GM12892 (cell line): ENCODE data around the gene CTSL.

ENCODE experiments used
- DNase-seq: peaks from one replicate; pipeline ENCODE4 v3.0.0; 2011; ENCODE audit not compliant: insufficient read length
- FAIRE-seq: peaks from 2 replicates; lab custom pipeline; 2011; peaks lifted over from hg19 to GRCh38; lab: Jason Lieb, UNC
- POLR2A ChIP-seq: IDR thresholded peaks from 2 replicates; pipeline ENCODE4 v1.6.1; 2011; ENCODE audit warnings: low read depth, low read length, control low read depth
- POLR2AphosphoS5 ChIP-seq: IDR thresholded peaks from 2 replicates; pipeline ENCODE4 v1.6.1; 2011; ENCODE audit warnings: low read depth, low read length, control low read depth
- TAF1 ChIP-seq: IDR thresholded peaks from 2 replicates; pipeline ENCODE4 v1.6.1; 2011; ENCODE audit warnings: low read depth, mild to moderate bottlenecking, control low read depth, low read length, borderline replicate concordance

Gene CTSL

GRCh38 chr9:87685441-87685840 lies 40.5 kb upstream of the CTSL start:
- TF ChIP-seq POLR2A (no peak), TAF1 (no peak), POLR2AphosphoS5 (no peak)
- DNase-seq (no peak), FAIRE-seq (no peak)

- no peak for DNase-seq
- TF ChIP-seq TAF1 (no peak), POLR2AphosphoS5 (no peak), POLR2A (no peak)
- no peak for FAIRE-seq
Measured at GRCh38 chr9:87685871-87686519, 39.9 kb upstream of the CTSL start.

DNA sequence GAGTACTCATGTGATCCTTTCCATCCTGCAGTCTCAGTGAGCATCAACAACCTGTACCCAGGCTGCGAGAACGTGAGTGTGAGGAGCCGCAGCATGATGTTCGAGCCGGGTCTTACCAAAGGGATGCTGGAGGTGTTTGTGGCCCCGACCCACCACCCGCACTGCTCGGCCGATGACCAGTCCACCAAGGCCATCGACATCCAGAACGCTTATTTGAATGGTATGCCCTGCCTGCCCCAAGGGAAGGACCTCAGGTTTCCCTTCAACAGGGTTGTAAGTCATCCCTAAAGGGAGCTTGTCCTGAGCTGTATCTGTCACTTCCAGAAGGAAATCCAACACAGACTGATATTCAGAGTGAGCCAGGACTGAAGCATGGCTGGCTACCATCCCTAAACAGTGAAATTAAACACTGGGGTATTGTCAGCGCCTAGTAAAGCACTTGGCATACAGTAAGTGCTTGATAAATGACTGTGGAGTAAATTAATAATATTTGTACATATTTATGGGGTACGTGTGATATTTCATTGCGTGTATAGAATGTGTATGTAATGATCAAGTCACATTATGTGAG lies 39.3 kb upstream of the CTSL start:
- no peak for DNase-seq
- FAIRE-seq: no peak
- TF ChIP-seq TAF1 (no peak), POLR2AphosphoS5 (no peak), POLR2A (no peak)

DNA sequence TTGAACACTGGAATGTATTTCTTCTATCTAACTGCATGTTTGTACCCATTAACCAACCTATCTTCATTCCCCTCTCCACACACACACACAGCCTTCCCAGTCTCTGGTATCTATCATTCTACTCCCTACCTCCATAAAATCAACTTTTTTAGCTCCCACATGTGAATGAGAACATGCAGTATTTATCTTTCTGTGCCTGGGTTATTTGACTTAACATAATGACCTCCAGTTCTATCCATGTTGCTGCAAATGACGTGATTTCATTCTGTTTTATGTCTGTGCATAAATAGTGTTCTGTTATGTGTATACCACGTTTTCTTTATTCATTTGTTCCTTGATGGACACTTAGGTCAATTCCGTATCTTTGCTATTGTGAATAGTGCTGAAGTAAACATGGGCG lies 38.7 kb upstream of the CTSL start:
- FAIRE-seq: no peak
- no peak for DNase-seq
- TF ChIP-seq POLR2A (no peak), POLR2AphosphoS5 (no peak), TAF1 (no peak)

- FAIRE-seq (no peak), DNase-seq (no peak)
- no peak for TF ChIP-seq POLR2AphosphoS5
- no peak for TF ChIP-seq TAF1
- TF ChIP-seq POLR2A: no peak
Measured at GRCh38 chr9:87694236-87694755, 31.6 kb upstream of the CTSL start.

DNA sequence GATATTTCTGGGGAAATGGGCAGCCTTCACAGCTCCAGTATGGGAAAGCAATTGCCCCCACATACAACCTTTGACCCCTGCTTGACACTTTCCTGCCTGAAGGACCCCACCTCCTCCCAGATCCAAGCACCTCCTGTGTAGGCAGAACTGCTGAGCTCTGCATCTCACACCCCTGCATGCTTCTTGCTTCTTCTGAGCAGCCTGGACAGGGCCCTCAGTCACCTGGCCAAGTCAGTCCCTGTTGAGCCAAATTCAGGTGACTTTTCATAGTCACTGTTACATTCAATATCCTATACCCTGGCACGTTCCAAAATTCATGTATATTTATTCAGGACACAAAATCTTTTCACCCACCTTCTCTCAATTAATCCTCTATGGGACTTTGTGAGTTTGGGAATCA lies 30.4 kb upstream of the CTSL start:
- no peak for DNase-seq
- no peak for TF ChIP-seq POLR2AphosphoS5
- TF ChIP-seq POLR2A: no peak
- TF ChIP-seq TAF1: no peak
- FAIRE-seq: no peak

DNA sequence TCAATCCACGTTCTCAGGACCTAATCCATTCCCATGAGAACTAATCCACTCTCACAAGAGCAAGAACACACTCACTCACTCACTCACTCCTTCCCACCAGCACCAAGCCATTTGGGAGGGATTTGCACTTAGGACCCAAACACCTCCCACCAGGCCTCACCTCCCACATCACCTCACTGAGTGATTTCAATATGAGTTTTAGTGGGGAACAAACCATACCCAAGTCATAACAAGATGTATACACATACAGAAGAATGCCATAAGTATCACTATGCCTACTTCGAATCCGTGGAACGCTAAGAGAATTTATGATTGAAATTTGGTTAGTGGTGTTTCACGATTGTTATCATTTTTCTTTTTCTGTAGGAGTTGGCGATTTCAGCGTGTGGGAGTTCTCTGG lies 29.3 kb upstream of the CTSL start:
- TF ChIP-seq POLR2A (no peak), TAF1 (no peak), POLR2AphosphoS5 (no peak)
- DNase-seq (no peak), FAIRE-seq (no peak)

GRCh38 chr9:87698069-87698809 lies 27.7 kb upstream of the CTSL start:
- no peak for FAIRE-seq
- DNase-seq: no peak
- no peak for TF ChIP-seq POLR2A
- TF ChIP-seq TAF1: no peak
- TF ChIP-seq POLR2AphosphoS5: no peak

DNA sequence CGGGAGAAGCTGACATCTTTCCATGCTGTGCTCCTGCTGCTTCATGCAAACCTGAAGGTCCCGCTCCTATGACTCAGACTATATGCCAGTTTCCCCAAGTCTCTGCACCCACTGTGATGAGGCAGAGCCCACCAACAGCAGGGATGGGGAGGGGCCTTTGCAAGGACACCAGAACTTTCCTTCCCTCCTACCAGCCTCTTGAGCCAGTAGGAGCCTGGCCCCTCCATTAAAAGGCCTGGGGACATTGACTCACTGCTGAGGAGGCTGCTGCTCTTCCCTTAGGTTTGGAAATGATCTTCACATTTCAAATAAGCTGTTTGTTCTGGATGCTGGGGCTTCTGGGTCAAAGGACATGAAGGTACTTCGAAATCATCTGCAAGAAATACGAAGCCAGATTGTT lies 26.1 kb upstream of the CTSL start:
- DNase-seq: no peak
- TF ChIP-seq TAF1 (no peak), POLR2AphosphoS5 (no peak), POLR2A (no peak)
- FAIRE-seq: no peak

DNA sequence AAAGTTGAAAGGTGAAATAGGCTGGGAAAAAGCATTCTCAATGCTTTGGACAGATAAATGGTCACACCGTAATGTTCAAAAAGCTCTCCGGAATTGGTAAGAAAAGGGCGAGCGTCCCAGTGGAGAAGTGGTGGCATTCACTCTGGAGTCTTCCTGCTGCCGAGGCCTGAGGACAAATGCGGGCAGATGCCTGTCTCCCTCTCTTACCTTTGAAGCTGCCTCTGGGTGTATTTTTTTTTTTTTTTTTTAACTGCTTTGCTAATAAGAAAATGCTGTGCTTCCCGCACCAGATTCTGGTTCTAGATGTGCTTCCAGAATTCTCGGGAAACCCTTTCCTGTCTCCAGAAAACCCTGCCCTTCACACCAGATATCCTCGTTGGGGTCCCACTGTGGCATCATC lies 24.4 kb upstream of the CTSL start:
- TF ChIP-seq TAF1: no peak
- no peak for FAIRE-seq
- no peak for DNase-seq

GRCh38 chr9:87701931-87702421 lies 23.9 kb upstream of the CTSL start:
- DNase-seq (no peak), FAIRE-seq (no peak)
- TF ChIP-seq POLR2AphosphoS5: no peak
- no peak for TF ChIP-seq POLR2A
- no peak for TF ChIP-seq TAF1
